HCEC 1CT (cell line): Measurements from ENCODE around the gene TRIM63.

Source experiments
- DNase-seq: peaks from one replicate; pipeline ENCODE4 v3.0.0-alpha.2; 2017

Gene TRIM63

GRCh38 chr1:26031611-26032220 is 35.7 kb downstream of the TRIM63 start:
- peak; percentile 43 for DNase-seq

- no peak for DNase-seq
Observed at GRCh38 chr1:26031196-26031595, 36.2 kb downstream of the TRIM63 start.

- no peak for DNase-seq
Observed at GRCh38 chr1:26029864-26030481, 37.5 kb downstream of the TRIM63 start.

- DNase-seq = no peak
Observed at GRCh38 chr1:26029054-26029863, 38.2 kb downstream of the TRIM63 start.

GRCh38 chr1:26028490-26028980 is 38.9 kb downstream of the TRIM63 start:
- DNase-seq = no peak

GRCh38 chr1:26027716-26028489 is 39.5 kb downstream of the TRIM63 start:
- DNase-seq = no peak

GRCh38 chr1:26025517-26025916 is 41.9 kb downstream of the TRIM63 start:
- no peak for DNase-seq

GRCh38 chr1:26025060-26025459 is 42.4 kb downstream of the TRIM63 start:
- no peak for DNase-seq

- no peak for DNase-seq
Observed at GRCh38 chr1:26023826-26024225, 43.6 kb downstream of the TRIM63 start.

- no peak for DNase-seq
Observed at GRCh38 chr1:26023009-26023408, 44.4 kb downstream of the TRIM63 start.

- DNase-seq = no peak
Observed at GRCh38 chr1:26022404-26022779, 45.0 kb downstream of the TRIM63 start.

GRCh38 chr1:26021647-26022403 is 45.6 kb downstream of the TRIM63 start, which contains the start of gene EXTL1:
Gene EXTL1, plus strand, starts transcription at chr1:26021775. Its CDS starts 872 bp downstream, at chr1:26022647.
- no peak for DNase-seq

- DNase-seq = peak; percentile 31
Observed at GRCh38 chr1:26020941-26021646, 46.3 kb downstream of the TRIM63 start.

- peak; percentile 39 for DNase-seq
Observed at GRCh38 chr1:26020330-26020768, 47.1 kb downstream of the TRIM63 start.

- peak; percentile 90 for DNase-seq
Observed at GRCh38 chr1:26019641-26020315, 47.7 kb downstream of the TRIM63 start.

- peak; percentile 62 for DNase-seq
Observed at GRCh38 chr1:26017606-26018005, 49.8 kb downstream of the TRIM63 start.

GRCh38 chr1:26016953-26017545 is 50.4 kb downstream of the TRIM63 start:
- no peak for DNase-seq

GRCh38 chr1:26016258-26016952 is 51.0 kb downstream of the TRIM63 start:
- no peak for DNase-seq

GRCh38 chr1:26015358-26015757 is 52.1 kb downstream of the TRIM63 start:
- DNase-seq = peak; percentile 68

- no peak for DNase-seq
Observed at GRCh38 chr1:26014179-26014578, 53.3 kb downstream of the TRIM63 start.
